Fibroblast of mammary gland (primary cell): Measurements from ENCODE around the gene CRP.

Experiments
- DNase-seq: peaks from one replicate; pipeline ENCODE4 v3.0.0-alpha.2; 2010; ENCODE audit warnings: low read depth
- H3K4me3 ChIP-seq: 2 replicates; pipeline ENCODE4 v1.5.1; 2011; ENCODE audit warnings: low read depth, mild to moderate bottlenecking, low read length, moderate library complexity; ENCODE audit not compliant: control insufficient read depth
- CTCF ChIP-seq: conservative IDR thresholded peaks from 2 replicates; pipeline ENCODE4 v1.5.1; 2011; ENCODE audit warnings: low read depth, low read length, inconsistent platforms; ENCODE audit not compliant: control insufficient read depth, insufficient read depth

Gene CRP

GRCh38 chr1:159704481-159704880 lies 9.9 kb downstream of the CRP start:
- DNase-seq = no peak
- no peak overlapping the region for H3K4me3 ChIP-seq
- TF ChIP-seq CTCF = no peak

DNA sequence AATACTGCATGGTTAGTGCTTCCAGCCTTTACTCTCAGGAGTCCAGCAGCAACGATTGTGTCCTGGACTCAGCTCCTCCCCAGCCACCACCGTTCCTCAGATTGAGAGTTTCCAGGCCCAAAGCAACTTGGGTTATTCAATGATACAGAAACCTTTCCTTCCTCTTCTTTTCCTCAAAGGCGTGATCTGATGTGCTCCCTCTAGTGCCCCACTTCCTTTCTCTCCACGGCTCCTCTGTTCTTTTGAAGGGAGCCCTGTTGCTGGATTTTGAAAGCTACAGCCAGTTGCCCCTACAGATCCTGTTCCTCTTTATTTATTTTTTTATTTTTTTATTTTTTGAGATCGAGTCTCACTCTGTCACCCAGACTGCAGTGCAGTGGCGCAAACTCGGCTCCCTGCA lies 14.1 kb downstream of the CRP start:
- TF ChIP-seq CTCF = no peak
- DNase-seq = no peak
- H3K4me3 ChIP-seq = no peak overlapping the region

DNA sequence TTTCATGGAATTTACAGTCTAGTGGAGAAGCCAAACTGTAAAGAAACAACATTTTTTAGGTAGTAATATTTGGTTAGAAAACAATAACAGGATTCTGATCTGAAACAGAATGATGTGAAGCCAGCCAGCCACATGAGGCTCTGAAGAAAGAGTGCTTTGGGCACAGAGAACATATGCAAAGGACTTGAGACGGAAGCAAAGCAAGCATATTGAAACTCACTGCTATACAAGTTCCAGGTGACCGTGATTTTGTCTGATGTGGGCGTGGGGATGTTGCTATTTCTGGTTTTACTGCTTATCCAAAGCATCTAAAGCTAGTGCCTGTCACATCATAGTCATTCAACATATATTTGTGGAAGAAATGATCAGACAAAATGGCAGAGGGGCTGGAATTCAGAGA lies 14.7 kb downstream of the CRP start:
- DNase-seq = no peak
- TF ChIP-seq CTCF = no peak
- no peak overlapping the region for H3K4me3 ChIP-seq

GRCh38 chr1:159699246-159699645 lies 15.1 kb downstream of the CRP start:
- TF ChIP-seq CTCF = no peak
- no peak overlapping the region for H3K4me3 ChIP-seq

DNA sequence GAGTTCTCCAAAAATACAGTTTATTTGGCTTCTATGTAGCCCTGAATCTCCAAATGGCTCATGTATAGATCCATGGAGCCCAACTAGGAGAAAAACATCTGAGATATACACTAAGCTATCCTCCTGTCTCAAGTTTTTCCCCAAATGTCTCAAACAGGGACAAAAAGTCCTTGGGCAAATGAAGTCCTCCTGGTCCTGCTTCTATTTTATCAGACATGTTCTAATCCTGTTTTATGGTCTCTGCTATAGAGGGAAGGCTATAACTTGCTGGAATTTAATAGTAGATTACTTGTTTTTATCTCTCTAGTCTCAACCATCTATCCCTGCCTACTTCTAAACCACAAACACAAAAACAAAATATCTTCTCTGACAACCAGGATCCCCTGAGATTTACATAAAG lies 26.9 kb downstream of the CRP start:
- no peak overlapping the region for H3K4me3 ChIP-seq
- no peak for TF ChIP-seq CTCF
- no peak for DNase-seq

More at GRCh38 chr1:159699246-159699645, 15.1 kb downstream of the CRP start:
- DNase-seq = no peak

- DNase-seq = no peak
- H3K4me3 ChIP-seq = no peak overlapping the region
- TF ChIP-seq CTCF = no peak
Measured at GRCh38 chr1:159686599-159687299, 27.6 kb downstream of the CRP start.

GRCh38 chr1:159678939-159679338 lies 35.5 kb downstream of the CRP start:
- TF ChIP-seq CTCF = no peak
- DNase-seq = no peak
- H3K4me3 ChIP-seq = no peak overlapping the region
